Lower leg skin (tissue), 3 donors: ENCODE results near the gene IL1RAP.

Experiments used
- CTCF ChIP-seq, 3 donors: fragments of 450-650 bp; IDR thresholded peaks; one replicate each; pipeline ENCODE4 v1.5.1; 2016; ENCODE audit warnings: antibody characterized with exemption in 3 of 3, mild to moderate bottlenecking in 3 of 3, moderate library complexity in 2 of 3
- POLR2A ChIP-seq, 2 donors: fragments of 450-650 bp; IDR thresholded peaks; one replicate each; pipeline ENCODE4 v1.6.1; 2016 to 2017; ENCODE audit warnings: antibody characterized with exemption in 2 of 2, mild to moderate bottlenecking in 1 of 2, moderate library complexity in 1 of 2

- TF ChIP-seq POLR2A (IDR thresholded peaks at IDR 0.05) (no peak), CTCF (IDR thresholded peaks at IDR 0.05) (no peak)
These were observed 182.1 kb downstream of the IL1RAP start for GRCh38 chr3:190695994-190696393.
